Activated naive CD4-positive, alpha-beta T cell treated with anti-CD3 and anti-CD28 coated beads, Interleukin-2, amount 50 U/mL, for 24 hours (primary cell): ENCODE results near the gene SYDE2.
"Not testable (repeated sequence)": the region's sequence is repeated elsewhere in the genome, so short reads cannot be mapped to it uniquely, and the experiment has no call there.

Source experiments
- H3K27ac Mint-ChIP-seq: one replicate; pipeline ENCODE4 v1.8.0; 2021; ENCODE audit warnings: mild to moderate bottlenecking, mixed read lengths
- H3K27me3 Mint-ChIP-seq: one replicate; pipeline ENCODE4 v1.8.0; 2021; ENCODE audit warnings: mixed read lengths
- H3K36me3 Mint-ChIP-seq: one replicate; pipeline ENCODE4 v1.8.0; 2021; ENCODE audit warnings: mixed read lengths
- H3K4me1 Mint-ChIP-seq: one replicate; pipeline ENCODE4 v1.8.0; 2021; ENCODE audit warnings: mixed read lengths
- H3K4me3 Mint-ChIP-seq: one replicate; pipeline ENCODE4 v1.8.0; 2021; ENCODE audit warnings: mild to moderate bottlenecking, mixed read lengths
- H3K9me3 Mint-ChIP-seq: one replicate; pipeline ENCODE4 v1.8.0; 2021; ENCODE audit warnings: mixed read lengths

SYDE2 gene

DNA sequence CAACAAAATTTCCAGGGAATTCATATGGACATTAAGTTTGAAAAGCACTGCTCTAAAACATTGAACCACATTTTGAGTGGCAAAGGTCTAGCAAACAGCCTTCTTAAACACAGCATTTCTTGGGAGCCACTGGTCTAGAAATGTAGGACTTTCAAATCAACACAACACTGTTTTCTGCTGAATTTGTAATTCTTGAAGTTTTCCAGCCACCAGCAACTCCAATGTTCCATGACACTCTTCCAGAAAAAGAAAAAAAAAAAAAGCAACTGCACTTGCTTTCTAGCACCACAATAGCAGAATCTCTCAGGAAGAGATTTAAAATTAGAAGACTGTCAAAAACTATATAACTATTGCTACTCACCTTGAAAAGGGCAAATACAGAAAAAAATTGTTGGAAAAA, 4.5 kb downstream of the SYDE2 start:
- Mint-ChIP-seq H3K4me1 (peaks cover 51% of the 10 kb centered on the region), H3K4me3 (no peak overlapping the region), H3K36me3 (no peaks in the 10 kb centered on the region), H3K9me3 (no peaks in the 10 kb centered on the region), H3K27ac (peak overlapping the region; percentile 4), H3K27me3 (no peaks in the 10 kb centered on the region)

DNA sequence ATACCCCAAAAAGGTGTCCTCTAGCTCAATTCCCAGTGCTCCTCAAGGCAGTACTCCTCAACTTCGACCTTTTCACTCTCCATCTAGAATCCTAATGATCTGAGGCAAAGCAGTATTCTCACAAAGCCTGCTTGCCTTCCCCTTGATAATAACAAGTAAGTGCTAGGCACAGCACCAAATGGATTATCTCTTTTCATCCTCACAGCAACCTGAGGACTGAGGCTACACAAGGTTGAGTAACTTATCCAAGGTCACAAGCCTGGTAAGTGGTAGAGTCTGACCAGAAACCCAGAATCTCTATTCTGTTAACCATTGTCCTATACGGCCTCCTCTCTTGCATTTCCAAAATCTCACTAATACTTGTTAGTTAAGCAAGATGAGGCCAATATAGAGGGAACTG, 5.1 kb downstream of the SYDE2 start:
- H3K4me1 Mint-ChIP-seq, result peaks cover 51% of the 10 kb centered on the region
- no peaks in the 10 kb centered on the region for H3K9me3 Mint-ChIP-seq
- no peaks in the 10 kb centered on the region for H3K36me3 Mint-ChIP-seq
- H3K27ac Mint-ChIP-seq, result no peak overlapping the region
- no peaks in the 10 kb centered on the region for H3K27me3 Mint-ChIP-seq
- H3K4me3 Mint-ChIP-seq, result no peak overlapping the region

DNA sequence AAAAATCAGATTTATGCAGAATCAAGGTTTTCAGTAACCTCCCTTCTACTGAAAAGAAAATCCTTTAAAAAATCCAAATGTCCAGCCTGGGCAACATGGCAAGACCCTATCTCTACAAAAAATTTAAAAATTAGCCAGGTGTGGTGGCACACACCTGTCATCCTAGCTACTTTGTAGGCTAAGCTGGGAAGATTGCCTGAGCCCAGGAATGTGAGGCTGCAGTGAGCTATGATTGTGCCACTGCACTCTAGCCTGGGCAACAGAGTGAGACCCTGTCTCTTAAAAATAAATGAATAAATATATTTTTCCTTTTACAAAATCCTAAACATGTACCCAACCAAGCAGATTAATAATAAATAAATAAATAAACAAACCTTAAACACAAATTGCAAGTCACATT, 8.7 kb downstream of the SYDE2 start:
- peaks cover 27% of the 10 kb centered on the region for H3K4me1 Mint-ChIP-seq
- H3K27me3 Mint-ChIP-seq, H3K36me3 Mint-ChIP-seq, H3K4me3 Mint-ChIP-seq, H3K9me3 Mint-ChIP-seq, H3K27ac Mint-ChIP-seq: not testable (repeated sequence)

DNA sequence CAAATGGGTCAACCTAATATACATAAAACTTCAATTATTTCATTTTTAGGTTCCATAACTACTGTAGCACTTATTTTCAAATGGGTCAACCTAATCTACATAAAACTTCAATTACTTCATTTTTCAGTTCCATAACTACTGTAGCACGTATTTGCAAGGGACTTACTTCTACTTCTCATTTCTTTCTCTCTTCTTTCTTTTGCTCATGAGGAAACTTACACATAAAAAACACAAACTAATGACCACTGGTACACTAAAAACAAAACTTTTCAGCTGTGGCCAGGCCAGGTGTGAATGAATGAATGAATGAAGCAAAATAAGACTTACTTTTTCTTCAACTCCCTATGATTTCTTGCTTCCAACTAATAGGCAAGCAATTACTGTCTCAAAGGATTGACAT, 11.7 kb downstream of the SYDE2 start:
- Mint-ChIP-seq H3K27ac (no peak overlapping the region), H3K36me3 (peaks cover 9% of the 10 kb centered on the region), H3K9me3 (no peaks in the 10 kb centered on the region), H3K4me3 (no peak overlapping the region), H3K27me3 (no peaks in the 10 kb centered on the region), H3K4me1 (peaks cover 14% of the 10 kb centered on the region)

DNA sequence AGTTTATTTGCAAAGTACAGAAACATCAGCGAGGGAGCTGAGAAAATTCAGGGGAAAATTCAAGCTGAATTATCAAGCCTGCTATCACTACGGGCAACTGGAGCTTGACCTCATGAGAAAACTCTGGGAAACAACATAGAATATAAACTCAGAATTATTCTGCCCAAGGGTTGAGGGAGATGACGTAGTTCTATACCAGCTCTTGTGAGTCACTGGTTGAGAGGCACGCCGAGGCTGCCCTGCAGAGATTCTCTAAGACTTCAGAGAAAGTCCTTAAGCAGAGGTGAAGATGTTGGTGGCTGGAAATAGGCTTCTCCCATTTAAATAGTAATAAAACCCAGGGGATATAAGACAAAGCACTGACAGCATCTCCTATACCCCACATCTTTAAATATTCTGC, 12.3 kb downstream of the SYDE2 start:
- no peaks in the 10 kb centered on the region for H3K27me3 Mint-ChIP-seq

DNA sequence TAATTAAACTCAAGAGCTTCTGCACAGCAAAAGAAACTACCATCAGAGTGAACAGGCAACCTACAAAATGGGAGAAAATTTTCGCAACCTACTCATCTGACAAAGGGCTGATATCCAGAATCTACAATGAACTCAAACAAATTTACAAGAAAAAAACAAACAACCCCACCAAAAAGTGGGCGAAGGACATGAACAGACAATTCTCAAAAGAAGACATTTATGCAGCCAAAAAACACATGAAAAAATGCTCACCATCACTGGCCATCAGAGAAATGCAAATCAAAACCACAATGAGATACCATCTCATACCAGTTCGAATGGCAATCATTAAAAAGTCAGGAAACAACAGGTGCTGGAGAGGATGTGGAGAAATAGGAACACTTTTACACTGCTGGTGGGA, 13.8 kb downstream of the SYDE2 start:
- not testable (repeated sequence) for H3K4me1 Mint-ChIP-seq, H3K4me3 Mint-ChIP-seq, H3K27ac Mint-ChIP-seq, H3K9me3 Mint-ChIP-seq, H3K36me3 Mint-ChIP-seq, H3K27me3 Mint-ChIP-seq

More for the DNA sequence above, 12.3 kb downstream of the SYDE2 start:
- H3K36me3 Mint-ChIP-seq, result peaks cover 9% of the 10 kb centered on the region
- H3K4me3 Mint-ChIP-seq, result no peak overlapping the region
- no peaks in the 10 kb centered on the region for H3K9me3 Mint-ChIP-seq
- H3K27ac Mint-ChIP-seq, result no peak overlapping the region
- peaks cover 14% of the 10 kb centered on the region for H3K4me1 Mint-ChIP-seq

DNA sequence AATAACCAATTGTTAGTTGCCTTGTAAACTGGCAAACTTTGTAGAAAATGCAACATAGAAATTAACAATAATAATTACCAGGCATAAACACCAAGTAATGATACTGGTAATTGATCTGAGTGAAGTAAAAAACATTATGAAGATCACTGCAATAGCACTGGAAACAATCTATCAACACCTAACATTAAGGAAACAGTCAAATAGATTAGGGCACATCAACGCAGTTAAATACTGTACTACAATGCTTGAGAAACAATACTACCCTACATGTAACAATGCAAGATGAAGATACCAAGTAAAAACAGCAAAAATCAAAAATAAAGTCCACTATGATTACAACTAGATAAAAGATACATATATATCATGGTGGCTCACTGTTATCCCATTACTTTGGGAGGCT, 16.6 kb downstream of the SYDE2 start:
- Mint-ChIP-seq H3K4me3 (no peak overlapping the region), H3K27ac (no peak overlapping the region), H3K27me3 (no peaks in the 10 kb centered on the region), H3K4me1 (peaks cover 20% of the 10 kb centered on the region), H3K36me3 (peaks cover 8% of the 10 kb centered on the region), H3K9me3 (no peaks in the 10 kb centered on the region)

DNA sequence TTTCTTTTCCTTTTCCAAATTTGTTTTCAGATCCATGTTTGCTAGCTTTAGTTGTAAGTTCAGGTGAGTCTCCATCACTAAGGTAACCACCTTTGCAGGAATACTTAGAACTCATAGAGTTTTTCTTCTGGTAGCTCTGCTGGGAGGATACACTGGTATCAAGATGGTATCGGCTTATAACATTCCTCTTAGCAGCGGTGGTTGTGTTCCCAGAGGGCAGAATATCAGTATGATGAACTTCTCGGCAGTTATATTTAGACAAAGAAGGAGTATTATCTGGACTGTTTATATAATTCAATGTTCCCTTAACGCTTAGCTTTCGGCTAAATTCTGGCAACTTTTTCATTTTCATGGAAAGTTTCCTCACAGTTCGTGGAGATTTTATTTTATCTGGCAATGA, 18.1 kb downstream of the SYDE2 start:
- Mint-ChIP-seq H3K9me3 (no peaks in the 10 kb centered on the region), H3K27me3 (no peaks in the 10 kb centered on the region), H3K4me1 (peaks cover 24% of the 10 kb centered on the region), H3K27ac (no peak overlapping the region), H3K36me3 (peaks cover under 1% of the 10 kb centered on the region), H3K4me3 (no peak overlapping the region)

DNA sequence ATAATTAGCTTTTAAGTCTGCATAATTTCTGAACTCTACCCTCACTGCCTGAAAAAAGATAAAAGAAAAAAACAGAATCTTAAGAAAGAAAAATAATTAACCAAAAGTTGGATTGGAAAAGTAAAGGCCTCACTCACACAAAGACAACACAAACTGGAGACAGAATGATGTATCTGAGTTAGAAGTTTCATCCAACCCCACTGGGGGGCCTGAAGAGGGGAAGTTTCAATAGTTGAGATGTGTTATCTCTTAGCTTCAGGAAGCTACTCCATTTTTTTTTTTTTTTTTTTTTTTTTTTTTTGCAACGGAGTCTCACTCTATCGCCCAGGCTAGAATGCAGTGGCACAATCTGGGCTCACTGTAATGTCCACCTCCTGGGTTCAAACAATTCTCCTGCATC, 19.9 kb downstream of the SYDE2 start:
- H3K27me3 Mint-ChIP-seq, result no peaks in the 10 kb centered on the region
- no peaks in the 10 kb centered on the region for H3K9me3 Mint-ChIP-seq
- peaks cover 24% of the 10 kb centered on the region for H3K4me1 Mint-ChIP-seq
- H3K4me3 Mint-ChIP-seq, result no peak overlapping the region
- H3K36me3 Mint-ChIP-seq, result peaks cover 11% of the 10 kb centered on the region
- no peak overlapping the region for H3K27ac Mint-ChIP-seq

DNA sequence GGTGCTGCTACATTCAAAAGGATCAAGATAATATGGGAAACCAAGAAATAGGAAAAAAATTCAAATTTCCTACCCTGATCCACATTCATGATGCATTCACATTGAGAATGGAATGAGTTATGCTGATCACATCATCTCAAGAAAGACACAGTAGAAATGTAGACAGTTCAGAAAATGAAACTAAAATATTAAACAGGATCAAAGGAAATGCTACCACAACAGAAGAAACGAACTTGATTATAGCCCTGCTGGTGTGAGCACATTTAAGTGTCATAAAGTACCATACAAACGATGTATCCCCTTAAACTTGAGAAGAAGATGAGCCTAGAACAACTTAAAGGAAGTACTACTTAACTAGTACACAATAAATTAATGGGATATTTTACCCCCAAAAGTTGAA, 21.3 kb downstream of the SYDE2 start:
- peak overlapping the region; percentile 56 for H3K4me3 Mint-ChIP-seq
- H3K36me3 Mint-ChIP-seq, result peaks cover 11% of the 10 kb centered on the region
- peak overlapping the region; percentile 1 for H3K27ac Mint-ChIP-seq
- peaks cover 24% of the 10 kb centered on the region for H3K4me1 Mint-ChIP-seq
- H3K27me3 Mint-ChIP-seq, result no peaks in the 10 kb centered on the region
- no peaks in the 10 kb centered on the region for H3K9me3 Mint-ChIP-seq

DNA sequence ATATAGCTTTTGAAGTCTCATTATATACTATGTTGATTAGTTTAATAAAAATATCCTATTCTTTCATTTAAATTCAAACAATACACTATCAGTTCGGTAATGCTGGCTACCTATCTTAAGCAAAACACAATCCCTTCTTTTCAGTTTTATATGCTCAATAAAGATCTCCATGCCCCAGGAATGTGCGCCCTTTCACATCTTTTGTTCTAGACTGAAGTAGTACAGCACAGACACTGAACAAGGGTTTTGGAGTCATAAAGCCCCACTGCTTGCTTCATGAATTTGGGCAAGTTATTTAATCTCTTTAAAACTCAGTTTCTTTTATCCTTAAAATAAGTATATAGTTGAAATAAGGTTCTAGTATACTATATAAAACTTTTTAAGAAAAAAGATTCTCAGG, 22.4 kb downstream of the SYDE2 start:
- Mint-ChIP-seq H3K27ac (no peak overlapping the region), H3K4me1 (peaks cover 25% of the 10 kb centered on the region), H3K9me3 (no peaks in the 10 kb centered on the region), H3K4me3 (no peak overlapping the region), H3K27me3 (no peaks in the 10 kb centered on the region), H3K36me3 (peaks cover 13% of the 10 kb centered on the region)

DNA sequence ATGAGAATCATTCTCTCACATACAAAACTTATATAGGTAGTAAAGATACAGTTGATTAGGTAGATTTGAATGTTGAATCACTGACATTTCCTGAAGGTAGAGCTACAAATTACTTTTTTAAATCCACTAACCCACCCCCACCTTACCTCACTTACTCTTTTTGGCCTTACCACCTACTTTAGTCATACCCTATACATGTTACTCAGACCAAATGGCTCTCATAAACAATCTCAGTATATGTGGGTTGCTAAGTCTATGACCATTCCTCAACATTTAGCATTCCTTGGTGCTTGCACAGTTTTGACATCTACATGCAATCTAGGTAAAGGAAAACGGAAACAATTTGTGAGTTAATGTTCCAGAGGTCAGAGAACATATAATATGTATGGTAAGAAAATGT, 26.3 kb downstream of the SYDE2 start:
- Mint-ChIP-seq H3K9me3 (no peaks in the 10 kb centered on the region), H3K27me3 (no peaks in the 10 kb centered on the region)

DNA sequence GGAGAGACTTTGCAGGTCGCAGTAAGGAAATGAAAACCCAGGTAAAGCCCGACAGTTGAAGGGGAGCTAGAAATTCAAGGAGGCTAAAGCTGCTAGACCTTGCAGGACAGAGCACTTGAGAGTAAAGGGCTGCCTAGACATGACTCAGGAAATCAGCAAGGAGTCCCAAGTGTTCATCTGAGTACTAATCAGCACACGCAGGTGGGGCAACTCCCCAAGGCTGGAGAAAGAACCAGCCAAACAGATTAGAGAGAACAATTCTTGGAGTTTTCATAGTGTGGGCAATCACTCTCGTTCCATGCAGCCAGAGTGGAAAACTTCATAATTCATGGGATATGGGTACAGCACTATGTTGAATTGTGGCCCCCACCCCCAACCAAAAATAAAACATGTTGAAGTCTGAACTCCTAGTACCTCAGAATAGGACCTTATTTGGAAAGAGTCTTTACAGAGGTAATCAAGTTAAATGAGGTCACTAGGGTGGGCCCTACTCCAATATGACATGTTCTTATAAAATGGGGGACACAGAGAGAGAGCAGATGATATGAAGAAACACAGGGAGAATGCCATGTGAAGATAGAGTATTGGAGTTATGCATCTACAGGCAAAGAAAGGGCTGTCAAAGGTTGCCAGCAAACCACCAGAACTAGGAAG, 28.0 kb downstream of the SYDE2 start:
- Mint-ChIP-seq H3K27ac (peak overlapping the region; percentile 57), H3K36me3 (peaks cover 17% of the 10 kb centered on the region), H3K9me3 (no peaks in the 10 kb centered on the region), H3K4me3 (no peak overlapping the region), H3K4me1 (peaks cover 37% of the 10 kb centered on the region), H3K27me3 (no peaks in the 10 kb centered on the region)

More for the DNA sequence above, 26.3 kb downstream of the SYDE2 start:
- Mint-ChIP-seq H3K4me1 (peaks cover 44% of the 10 kb centered on the region), H3K4me3 (no peak overlapping the region), H3K27ac (no peak overlapping the region), H3K36me3 (peaks cover 13% of the 10 kb centered on the region)

DNA sequence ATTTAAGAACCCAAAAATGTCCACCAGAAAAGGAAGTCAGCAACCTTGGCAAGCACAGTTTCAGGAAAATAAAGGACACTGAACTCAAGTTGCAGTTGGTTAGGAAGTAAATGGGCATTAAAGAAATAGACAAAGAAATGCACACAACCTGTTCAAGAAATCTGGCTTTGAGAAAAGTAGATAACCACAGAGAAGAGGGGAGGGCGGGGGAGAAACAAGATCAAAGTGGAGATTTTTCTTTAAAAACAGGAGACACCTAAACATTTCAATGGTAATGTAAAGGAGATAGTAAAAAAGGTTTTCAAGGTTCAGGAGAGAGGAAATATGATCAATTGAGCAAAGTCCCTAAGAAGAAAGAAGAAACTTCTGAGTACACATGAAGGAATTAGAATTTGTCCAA, 29.1 kb downstream of the SYDE2 start:
- peak overlapping the region; percentile 27 for H3K4me3 Mint-ChIP-seq
- peaks cover 37% of the 10 kb centered on the region for H3K4me1 Mint-ChIP-seq
- H3K27me3 Mint-ChIP-seq, result no peaks in the 10 kb centered on the region
- H3K27ac Mint-ChIP-seq, result peak overlapping the region; percentile 42
- no peaks in the 10 kb centered on the region for H3K9me3 Mint-ChIP-seq
- peaks cover 10% of the 10 kb centered on the region for H3K36me3 Mint-ChIP-seq

DNA sequence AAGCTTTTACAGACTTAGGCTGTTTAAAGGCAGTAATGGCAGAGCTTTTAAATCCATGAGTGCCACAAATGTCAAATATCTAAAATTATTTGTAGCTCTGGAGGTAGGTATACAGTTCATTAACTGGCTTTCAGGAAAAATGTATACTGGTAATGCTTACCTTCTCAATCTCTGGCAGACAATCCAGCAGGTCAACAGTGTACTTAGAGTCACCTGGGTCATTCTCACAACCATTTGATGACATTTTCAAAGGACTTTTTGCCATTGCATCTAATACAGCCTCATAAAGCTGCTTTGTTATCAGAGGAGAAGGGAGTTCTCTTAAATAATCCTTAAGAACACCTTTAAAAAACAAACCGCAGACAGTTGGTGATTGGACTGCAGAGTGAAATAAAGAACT, 31.9 kb downstream of the SYDE2 start:
- H3K36me3 Mint-ChIP-seq, result peaks cover 8% of the 10 kb centered on the region
- peaks cover 36% of the 10 kb centered on the region for H3K4me1 Mint-ChIP-seq
- no peak overlapping the region for H3K27ac Mint-ChIP-seq
- H3K4me3 Mint-ChIP-seq, result no peak overlapping the region
- no peaks in the 10 kb centered on the region for H3K9me3 Mint-ChIP-seq
- H3K27me3 Mint-ChIP-seq, result no peaks in the 10 kb centered on the region

DNA sequence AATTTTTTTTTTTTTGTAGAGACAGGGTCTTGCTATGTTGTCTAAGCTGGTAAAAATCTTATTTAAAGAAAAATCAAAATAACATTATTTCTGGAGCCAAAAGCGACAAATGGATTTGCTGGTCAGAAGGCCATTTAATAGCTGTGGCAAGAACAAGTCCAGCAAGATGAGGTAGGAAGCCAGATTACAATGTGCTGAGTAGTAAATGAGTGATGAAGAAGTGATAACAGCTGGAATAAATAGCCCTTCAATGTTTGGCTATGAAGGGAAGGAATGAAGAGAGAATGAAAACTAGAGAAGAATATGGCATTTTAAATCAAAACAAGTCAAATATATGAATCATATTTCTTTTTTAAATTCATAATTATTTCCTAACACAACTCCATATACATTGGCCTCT, 34.5 kb downstream of the SYDE2 start:
- Mint-ChIP-seq H3K4me3 (no peak overlapping the region), H3K36me3 (peaks cover 13% of the 10 kb centered on the region), H3K4me1 (peaks cover 11% of the 10 kb centered on the region), H3K27ac (no peak overlapping the region), H3K27me3 (no peaks in the 10 kb centered on the region), H3K9me3 (no peaks in the 10 kb centered on the region)

DNA sequence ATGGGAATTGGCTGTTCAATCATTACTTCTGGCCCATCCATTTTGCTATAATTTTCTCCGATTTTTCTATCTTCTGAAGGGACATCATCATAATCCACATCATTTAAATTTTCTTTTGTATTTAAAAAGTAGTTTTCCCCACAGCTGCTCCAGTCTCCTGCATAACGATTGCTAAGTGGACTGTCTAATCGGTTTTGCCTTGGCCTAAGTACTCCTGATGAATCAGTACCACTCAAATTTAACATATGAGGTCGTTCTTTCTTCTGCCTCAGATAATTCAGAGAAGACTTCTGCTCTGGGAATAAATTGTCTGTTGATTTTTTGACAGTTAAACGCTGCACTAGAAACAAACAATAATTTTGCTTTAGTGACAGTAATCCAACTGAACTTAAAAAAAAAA, 41.9 kb downstream of the SYDE2 start:
- Mint-ChIP-seq H3K27me3 (no peaks in the 10 kb centered on the region), H3K36me3 (peaks cover 7% of the 10 kb centered on the region), H3K4me1 (no peaks in the 10 kb centered on the region), H3K4me3 (no peak overlapping the region), H3K27ac (no peak overlapping the region), H3K9me3 (no peaks in the 10 kb centered on the region)
